ENCODE results near the gene KIAA0232.
"Not testable (repeated sequence)": the region's sequence is repeated elsewhere in the genome, so short reads cannot be mapped to it uniquely, and the experiment has no call there.

The KIAA0232 gene

GRCh38 chr4:6781113-6781512 lies 1.4 kb upstream of the KIAA0232 start:
- Histone ChIP-seq H3K4me3 (ENCODE audit: low read depth, low read length) (no peak overlapping the region), H3K4me1 (ENCODE audit: control insufficient read depth, insufficient read depth, low read length) (peaks cover 11% of the 10 kb centered on the region), H3K9me3 (ENCODE audit: control insufficient read depth, insufficient read depth, low read length) (no peaks in the 10 kb centered on the region), H3K27me3 (ENCODE audit: control insufficient read depth, insufficient read depth, low read length) (peaks cover 12% of the 10 kb centered on the region), H3K9ac (ENCODE audit: low read depth, low read length) (no peak overlapping the region), H3K36me3 (ENCODE audit: control insufficient read depth, insufficient read depth, low read length) (no peaks in the 10 kb centered on the region)

GRCh38 chr4:6781561-6781960 lies 966 bp upstream of the KIAA0232 start:
- no peaks in the 10 kb centered on the region for H3K36me3 ChIP-seq (ENCODE audit: control insufficient read depth, insufficient read depth, low read length)
- H3K9ac ChIP-seq (ENCODE audit: low read depth, low read length), result no peak overlapping the region
- H3K27me3 ChIP-seq (ENCODE audit: control insufficient read depth, insufficient read depth, low read length), result peaks cover 12% of the 10 kb centered on the region
- H3K4me1 ChIP-seq (ENCODE audit: control insufficient read depth, insufficient read depth, low read length), result peaks cover 11% of the 10 kb centered on the region
- H3K9me3 ChIP-seq (ENCODE audit: control insufficient read depth, insufficient read depth, low read length), result no peaks in the 10 kb centered on the region
- H3K4me3 ChIP-seq (ENCODE audit: low read depth, low read length), result peak overlapping the region; percentile 56

GRCh38 chr4:6782846-6783110 lies 251 bp downstream of the KIAA0232 start:
- Histone ChIP-seq H3K9me3 (ENCODE audit: control insufficient read depth, insufficient read depth, low read length) (no peaks in the 10 kb centered on the region), H3K4me1 (ENCODE audit: control insufficient read depth, insufficient read depth, low read length) (peaks cover 13% of the 10 kb centered on the region), H3K9ac (ENCODE audit: low read depth, low read length) (peak overlapping the region; percentile 76), H3K4me3 (ENCODE audit: low read depth, low read length) (peak overlapping the region; percentile 68), H3K36me3 (ENCODE audit: control insufficient read depth, insufficient read depth, low read length) (no peaks in the 10 kb centered on the region), H3K27me3 (ENCODE audit: control insufficient read depth, insufficient read depth, low read length) (peaks cover 12% of the 10 kb centered on the region)

- Histone ChIP-seq H3K9me3 (ENCODE audit: control insufficient read depth, insufficient read depth, low read length) (no peaks in the 10 kb centered on the region), H3K9ac (ENCODE audit: low read depth, low read length) (peak overlapping the region; percentile 76), H3K4me3 (ENCODE audit: low read depth, low read length) (peak overlapping the region; percentile 88), H3K4me1 (ENCODE audit: control insufficient read depth, insufficient read depth, low read length) (peaks cover 13% of the 10 kb centered on the region), H3K27me3 (ENCODE audit: control insufficient read depth, insufficient read depth, low read length) (peaks cover 12% of the 10 kb centered on the region), H3K36me3 (ENCODE audit: control insufficient read depth, insufficient read depth, low read length) (no peaks in the 10 kb centered on the region)
These were observed 819 bp downstream of the KIAA0232 start for GRCh38 chr4:6783111-6783981.

GRCh38 chr4:6785572-6785925 lies 3.0 kb downstream of the KIAA0232 start:
- H3K4me3 ChIP-seq (ENCODE audit: low read depth, low read length), result no peak overlapping the region
- H3K36me3 ChIP-seq (ENCODE audit: control insufficient read depth, insufficient read depth, low read length), result no peaks in the 10 kb centered on the region
- H3K9ac ChIP-seq (ENCODE audit: low read depth, low read length), result no peak overlapping the region

GRCh38 chr4:6788123-6788522 lies 5.6 kb downstream of the KIAA0232 start:
- Histone ChIP-seq H3K27me3 (ENCODE audit: control insufficient read depth, insufficient read depth, low read length) (no peaks in the 10 kb centered on the region), H3K9ac (ENCODE audit: low read depth, low read length) (no peak overlapping the region), H3K4me1 (ENCODE audit: control insufficient read depth, insufficient read depth, low read length) (peaks cover 2% of the 10 kb centered on the region), H3K4me3 (ENCODE audit: low read depth, low read length) (no peak overlapping the region), H3K9me3 (ENCODE audit: control insufficient read depth, insufficient read depth, low read length) (no peaks in the 10 kb centered on the region), H3K36me3 (ENCODE audit: control insufficient read depth, insufficient read depth, low read length) (no peaks in the 10 kb centered on the region)

More at GRCh38 chr4:6785572-6785925, 3.0 kb downstream of the KIAA0232 start:
- H3K9me3 ChIP-seq (ENCODE audit: control insufficient read depth, insufficient read depth, low read length), result no peaks in the 10 kb centered on the region
- H3K4me1 ChIP-seq (ENCODE audit: control insufficient read depth, insufficient read depth, low read length), result peaks cover 4% of the 10 kb centered on the region
- peaks cover 12% of the 10 kb centered on the region for H3K27me3 ChIP-seq (ENCODE audit: control insufficient read depth, insufficient read depth, low read length)

- H3K9me3 ChIP-seq (ENCODE audit: control insufficient read depth, insufficient read depth, low read length); H3K4me1 ChIP-seq (ENCODE audit: control insufficient read depth, insufficient read depth, low read length); H3K9ac ChIP-seq (ENCODE audit: low read depth, low read length); H3K36me3 ChIP-seq (ENCODE audit: control insufficient read depth, insufficient read depth, low read length); H3K27me3 ChIP-seq (ENCODE audit: control insufficient read depth, insufficient read depth, low read length); H3K4me3 ChIP-seq (ENCODE audit: low read depth, low read length): not testable (repeated sequence)
These were observed 8.7 kb downstream of the KIAA0232 start for GRCh38 chr4:6791245-6791644.

- not testable (repeated sequence) for H3K4me1 ChIP-seq (ENCODE audit: control insufficient read depth, insufficient read depth, low read length); H3K4me3 ChIP-seq (ENCODE audit: low read depth, low read length); H3K36me3 ChIP-seq (ENCODE audit: control insufficient read depth, insufficient read depth, low read length)
These were observed 9.3 kb downstream of the KIAA0232 start for GRCh38 chr4:6791796-6792195.

GRCh38 chr4:6794189-6794588 lies 11.7 kb downstream of the KIAA0232 start:
- no peaks in the 10 kb centered on the region for H3K4me1 ChIP-seq (ENCODE audit: control insufficient read depth, insufficient read depth, low read length)
- H3K9ac ChIP-seq (ENCODE audit: low read depth, low read length), result no peak overlapping the region
- no peak overlapping the region for H3K4me3 ChIP-seq (ENCODE audit: low read depth, low read length)
- no peaks in the 10 kb centered on the region for H3K9me3 ChIP-seq (ENCODE audit: control insufficient read depth, insufficient read depth, low read length)
- H3K27me3 ChIP-seq (ENCODE audit: control insufficient read depth, insufficient read depth, low read length), result no peaks in the 10 kb centered on the region
- H3K36me3 ChIP-seq (ENCODE audit: control insufficient read depth, insufficient read depth, low read length), result no peaks in the 10 kb centered on the region

More at GRCh38 chr4:6791796-6792195, 9.3 kb downstream of the KIAA0232 start:
- not testable (repeated sequence) for H3K9ac ChIP-seq (ENCODE audit: low read depth, low read length); H3K27me3 ChIP-seq (ENCODE audit: control insufficient read depth, insufficient read depth, low read length); H3K9me3 ChIP-seq (ENCODE audit: control insufficient read depth, insufficient read depth, low read length)

GRCh38 chr4:6795821-6796220 lies 13.3 kb downstream of the KIAA0232 start:
- H3K36me3 ChIP-seq (ENCODE audit: control insufficient read depth, insufficient read depth, low read length), result no peaks in the 10 kb centered on the region
- H3K27me3 ChIP-seq (ENCODE audit: control insufficient read depth, insufficient read depth, low read length), result no peaks in the 10 kb centered on the region
- H3K4me1 ChIP-seq (ENCODE audit: control insufficient read depth, insufficient read depth, low read length), result no peaks in the 10 kb centered on the region
- H3K9me3 ChIP-seq (ENCODE audit: control insufficient read depth, insufficient read depth, low read length), result no peaks in the 10 kb centered on the region
- H3K9ac ChIP-seq (ENCODE audit: low read depth, low read length), result no peak overlapping the region
- no peak overlapping the region for H3K4me3 ChIP-seq (ENCODE audit: low read depth, low read length)

- H3K36me3 ChIP-seq (ENCODE audit: control insufficient read depth, insufficient read depth, low read length); H3K4me3 ChIP-seq (ENCODE audit: low read depth, low read length); H3K9me3 ChIP-seq (ENCODE audit: control insufficient read depth, insufficient read depth, low read length); H3K9ac ChIP-seq (ENCODE audit: low read depth, low read length); H3K4me1 ChIP-seq (ENCODE audit: control insufficient read depth, insufficient read depth, low read length); H3K27me3 ChIP-seq (ENCODE audit: control insufficient read depth, insufficient read depth, low read length): not testable (repeated sequence)
These were observed 14.8 kb downstream of the KIAA0232 start for GRCh38 chr4:6797368-6797767.

GRCh38 chr4:6799091-6799490 lies 16.6 kb downstream of the KIAA0232 start:
- Histone ChIP-seq H3K9ac (ENCODE audit: low read depth, low read length) (no peak overlapping the region), H3K4me3 (ENCODE audit: low read depth, low read length) (no peak overlapping the region), H3K9me3 (ENCODE audit: control insufficient read depth, insufficient read depth, low read length) (no peaks in the 10 kb centered on the region), H3K27me3 (ENCODE audit: control insufficient read depth, insufficient read depth, low read length) (no peaks in the 10 kb centered on the region), H3K4me1 (ENCODE audit: control insufficient read depth, insufficient read depth, low read length) (no peaks in the 10 kb centered on the region), H3K36me3 (ENCODE audit: control insufficient read depth, insufficient read depth, low read length) (no peaks in the 10 kb centered on the region)
